Measurements from ENCODE around the gene CD69. TPM values are rescaled to one million over a fixed set of nuclear protein-coding genes. Genes with fewer than 3 reads are reported as not detected.

The CD69 gene
- total RNA-seq, 1 experiment from 2014 or later = not detected

DNA sequence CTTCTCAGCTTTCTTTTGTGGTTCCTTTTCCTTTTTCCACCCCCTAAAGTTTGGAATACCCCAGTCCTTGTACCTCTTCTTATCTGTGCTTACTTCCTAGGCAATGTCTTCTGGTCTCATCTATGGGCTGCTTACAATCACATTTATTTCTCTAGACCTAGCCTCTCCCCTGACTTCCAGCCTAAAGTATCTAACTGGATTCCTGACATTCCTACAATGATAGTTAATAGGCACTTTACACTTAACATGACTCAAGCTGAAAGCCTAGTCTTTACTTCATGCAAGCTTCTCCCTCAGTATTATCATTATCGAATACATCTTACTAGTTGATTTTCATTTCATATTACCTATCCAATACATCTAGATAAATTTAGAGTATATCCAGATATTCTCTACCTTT is 49.0 kb downstream of the CD69 start:
- intact Hi-C loops (cut with micrococcal nuclease; ENCODE audit: unreplicated experiment) = no loop called here
- Histone ChIP-seq H3K79me2 (ENCODE audit: low read depth) (no peaks in the 10 kb centered on the region), H3K9me3 (ENCODE audit: insufficient read depth, low read depth) (no peaks in the 10 kb centered on the region), H3K9me2 (ENCODE audit: insufficient read depth) (no peaks in the 10 kb centered on the region), H3K4me3 (no peak overlapping the region), H3K4me1 (replicated peaks; ENCODE audit: insufficient read depth) (peaks cover 4% of the 10 kb centered on the region), H3F3A (ENCODE audit: insufficient read depth, low read depth) (0 out of 2 replicates have a peak, but pooled peaks cover under 1% of the 10 kb centered on the region), H2AFZ (no peak overlapping the region), H4K20me1 (ENCODE audit: insufficient read depth) (no peaks in the 10 kb centered on the region), H3K27ac (no peak overlapping the region), H3K4me2 (no peak overlapping the region), H3K36me3 (ENCODE audit: low read depth) (no peaks in the 10 kb centered on the region), H3K27me3 (ENCODE audit: insufficient read depth, low read depth) (no peaks in the 10 kb centered on the region)
- POLR2A ChIA-PET (ENCODE audit: unreplicated experiment) = interaction anchor here (0.7 kb wide), 1 partner anchor 214 kb away, joined by 4 read pairs; no protein-coding TSS in a partner anchor
- CTCF ChIA-PET = no interaction called here
- DNase-seq = no peak
- BruUV-seq (replicated peaks) = no TSS peak
- no peak for TF ChIP-seq EZH2 (IDR thresholded peaks at IDR 0.05; ENCODE audit: low read depth)
- TF ChIP-seq, protein P1, sequence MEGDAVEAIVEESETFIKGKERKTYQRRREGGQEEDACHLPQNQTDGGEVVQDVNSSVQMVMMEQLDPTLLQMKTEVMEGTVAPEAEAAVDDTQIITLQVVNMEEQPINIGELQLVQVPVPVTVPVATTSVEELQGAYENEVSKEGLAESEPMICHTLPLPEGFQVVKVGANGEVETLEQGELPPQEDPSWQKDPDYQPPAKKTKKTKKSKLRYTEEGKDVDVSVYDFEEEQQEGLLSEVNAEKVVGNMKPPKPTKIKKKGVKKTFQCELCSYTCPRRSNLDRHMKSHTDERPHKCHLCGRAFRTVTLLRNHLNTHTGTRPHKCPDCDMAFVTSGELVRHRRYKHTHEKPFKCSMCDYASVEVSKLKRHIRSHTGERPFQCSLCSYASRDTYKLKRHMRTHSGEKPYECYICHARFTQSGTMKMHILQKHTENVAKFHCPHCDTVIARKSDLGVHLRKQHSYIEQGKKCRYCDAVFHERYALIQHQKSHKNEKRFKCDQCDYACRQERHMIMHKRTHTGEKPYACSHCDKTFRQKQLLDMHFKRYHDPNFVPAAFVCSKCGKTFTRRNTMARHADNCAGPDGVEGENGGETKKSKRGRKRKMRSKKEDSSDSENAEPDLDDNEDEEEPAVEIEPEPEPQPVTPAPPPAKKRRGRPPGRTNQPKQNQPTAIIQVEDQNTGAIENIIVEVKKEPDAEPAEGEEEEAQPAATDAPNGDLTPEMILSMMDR (conservative IDR thresholded peaks at IDR 0.05) = no peak

DNA sequence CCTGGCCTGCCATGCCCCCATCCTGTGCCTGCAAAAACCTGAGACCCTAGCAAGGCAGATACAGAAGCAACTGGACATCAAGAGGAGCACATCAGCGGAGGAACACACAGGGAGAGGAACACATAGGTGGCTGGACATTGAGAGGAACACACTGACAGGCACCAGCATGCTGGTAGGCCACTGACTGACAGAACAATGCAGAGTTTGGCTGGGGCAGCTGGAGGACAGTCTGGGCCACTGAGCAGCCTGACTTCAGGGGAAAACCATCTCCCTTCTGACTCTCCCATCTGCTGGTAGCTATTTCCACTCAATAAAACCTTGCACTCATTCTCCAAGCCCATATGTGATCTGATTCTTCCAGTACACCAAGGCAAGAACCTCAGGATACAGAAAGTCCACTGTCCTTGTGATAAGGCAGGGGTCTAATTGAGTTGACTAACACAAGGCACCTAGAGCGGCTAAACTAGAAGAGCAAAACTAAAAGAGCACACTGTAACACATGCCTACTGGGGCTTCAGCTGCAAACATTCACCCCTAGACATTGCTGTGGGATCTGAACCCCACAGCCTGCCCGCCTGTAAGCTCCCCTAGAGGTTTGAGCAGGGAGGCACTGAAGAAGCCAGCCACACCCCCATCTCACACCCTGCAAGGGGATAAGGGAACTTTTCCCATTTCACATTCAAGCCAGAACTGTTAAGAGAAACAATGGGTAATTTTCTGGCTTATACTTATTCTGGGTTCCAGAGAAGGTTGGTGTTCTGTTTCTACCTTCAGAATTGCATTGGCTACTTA is 49.9 kb downstream of the CD69 start:
- intact Hi-C loops (cut with micrococcal nuclease; ENCODE audit: unreplicated experiment) = no loop called here
- ChIA-PET POLR2A (ENCODE audit: unreplicated experiment) (interaction anchor here (0.6 kb wide), 1 partner anchor 11 kb away, joined by 4 read pairs; no protein-coding TSS in a partner anchor), CTCF (no interaction called here)
- no peaks in the 10 kb centered on the region for H3K79me2 ChIP-seq (ENCODE audit: low read depth)
- BruUV-seq (replicated peaks) = no TSS peak
- H3K36me3 ChIP-seq (ENCODE audit: low read depth) = no peaks in the 10 kb centered on the region
- H3K27me3 ChIP-seq (ENCODE audit: insufficient read depth, low read depth) = no peaks in the 10 kb centered on the region
- no peaks in the 10 kb centered on the region for H3K9me2 ChIP-seq (ENCODE audit: insufficient read depth)
- no peak overlapping the region for H3K4me2 ChIP-seq
- no peak overlapping the region for H2AFZ ChIP-seq
- H3K27ac ChIP-seq = no peak overlapping the region
- TF ChIP-seq, protein P1 (conservative IDR thresholded peaks at IDR 0.05) = no peak
- no peak for TF ChIP-seq EZH2 (IDR thresholded peaks at IDR 0.05; ENCODE audit: low read depth)
- H3K9me3 ChIP-seq (ENCODE audit: insufficient read depth, low read depth) = no peaks in the 10 kb centered on the region
- no peaks in the 10 kb centered on the region for H4K20me1 ChIP-seq (ENCODE audit: insufficient read depth)
- H3K4me1 ChIP-seq (replicated peaks; ENCODE audit: insufficient read depth) = peaks cover 13% of the 10 kb centered on the region
- no peak for DNase-seq
- H3K4me3 ChIP-seq = no peak overlapping the region
- peaks cover 9% of the 10 kb centered on the region for H3F3A ChIP-seq (ENCODE audit: insufficient read depth, low read depth)

GRCh38 chr12:9708853-9709252 is 51.8 kb downstream of the CD69 start:
- Histone ChIP-seq H3K4me2 (no peak overlapping the region), H3K4me1 (replicated peaks; ENCODE audit: insufficient read depth) (peaks cover 15% of the 10 kb centered on the region), H3K27ac (no peak overlapping the region), H3K36me3 (ENCODE audit: low read depth) (no peaks in the 10 kb centered on the region), H3F3A (ENCODE audit: insufficient read depth, low read depth) (peaks cover 13% of the 10 kb centered on the region), H3K27me3 (ENCODE audit: insufficient read depth, low read depth) (no peaks in the 10 kb centered on the region), H3K9me2 (ENCODE audit: insufficient read depth) (no peaks in the 10 kb centered on the region), H3K9me3 (ENCODE audit: insufficient read depth, low read depth) (0 out of 2 replicates have a peak, but pooled peaks cover 2% of the 10 kb centered on the region), H2AFZ (no peak overlapping the region), H3K4me3 (no peak overlapping the region), H3K79me2 (ENCODE audit: low read depth) (no peaks in the 10 kb centered on the region), H4K20me1 (ENCODE audit: insufficient read depth) (no peaks in the 10 kb centered on the region)
- ChIA-PET CTCF (interaction anchor here (0.9 to 1.1 kb wide), 2 partner anchors 9 to 46 kb away, joined by 4 to 6 read pairs; no protein-coding TSS in a partner anchor), POLR2A (ENCODE audit: unreplicated experiment) (no interaction called here)
- BruUV-seq (replicated peaks) = no TSS peak
- intact Hi-C loops (cut with micrococcal nuclease; ENCODE audit: unreplicated experiment) = loop anchor here (1.0 to 5.0 kb wide), 2 partner anchors 62 to 75 kb away; no protein-coding TSS in a partner anchor
- TF ChIP-seq, protein P1 (conservative IDR thresholded peaks at IDR 0.05) = no peak
- DNase-seq = no peak
